ENCODE measurements around the gene PFDN6. TPM values are rescaled to one million over a fixed set of nuclear protein-coding genes. Genes with fewer than 3 reads are reported as not detected.

The PFDN6 gene
- total and polyA plus RNA-seq, 2 of the 13 experiments (the other 11 are each of a cell fraction or from before 2014, with no cell fraction given), result 75.5 to 87.0 TPM

DNA sequence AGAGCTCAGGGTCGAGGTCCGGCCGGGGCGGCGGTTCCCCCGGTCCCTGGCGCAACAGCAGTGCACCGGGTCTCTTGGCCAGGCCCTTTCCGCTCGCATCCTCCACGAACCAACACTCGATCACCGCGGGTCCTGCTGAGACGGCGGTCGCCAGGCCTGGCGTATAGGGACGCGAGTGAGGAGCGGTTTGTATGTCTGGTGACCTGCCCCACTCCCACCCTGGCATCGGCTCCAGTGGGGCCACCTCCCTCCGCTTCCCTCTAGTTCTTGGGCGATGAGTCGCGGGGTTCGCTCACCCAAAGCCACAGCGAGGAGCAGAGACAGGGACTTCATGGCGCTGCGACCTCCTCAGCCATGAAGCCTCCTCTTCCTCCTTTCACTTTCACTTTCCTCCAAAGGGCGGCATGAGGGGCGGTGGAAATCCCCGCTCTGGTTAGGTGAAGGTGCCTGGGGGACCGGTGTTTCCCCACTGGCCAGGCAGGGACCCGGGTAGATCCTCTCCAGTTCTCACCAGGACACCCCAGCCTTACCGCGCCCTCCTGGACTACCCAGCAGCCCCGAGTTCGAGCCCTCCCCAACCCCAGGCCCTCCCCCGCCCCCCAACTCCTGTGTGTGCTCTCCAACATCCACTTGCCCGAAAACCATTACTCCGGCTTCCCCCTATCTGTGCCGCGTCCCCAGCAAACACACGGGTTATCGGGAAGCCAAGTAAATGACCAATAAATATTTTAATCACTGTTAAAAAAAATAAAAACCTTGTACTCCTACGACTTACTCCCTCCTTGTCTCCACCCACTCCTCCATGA lies 24.5 kb downstream of the PFDN6 start, which contains the start of gene TAPBP (continued):
- TF ChIP-seq ZNF609 (CRISPR knock-in tag; IDR thresholded peaks at IDR 0.05; ENCODE audit: borderline replicate concordance) (peak; percentile 55; the same call in 1 of the 2 replicates), ZFP91 (CRISPR knock-in tag; IDR thresholded peaks at IDR 0.05; ENCODE audit: borderline replicate concordance) (peak; percentile 84; the same call in 1 of the 2 replicates), ZBTB4 (CRISPR knock-in tag; IDR thresholded peaks at IDR 0.05; ENCODE audit: borderline replicate concordance) (0 out of 2 replicates have a peak, but pooled peaks have one; percentile 29), ZNF691 (CRISPR knock-in tag; IDR thresholded peaks at IDR 0.05; ENCODE audit: borderline replicate concordance, low read depth) (peak; percentile 30; the same call in 1 of the 2 replicates), ZNF292 (CRISPR knock-in tag; IDR thresholded peaks at IDR 0.05; ENCODE audit: borderline replicate concordance, low read depth) (0 out of 2 replicates have a peak, but pooled peaks have one; percentile 33), HES4 (CRISPR knock-in tag; IDR thresholded peaks at IDR 0.05; ENCODE audit: borderline replicate concordance) (0 out of 2 replicates have a peak, but pooled peaks have one; percentile 59), TERF1 (CRISPR knock-in tag; IDR thresholded peaks at IDR 0.05) (no peak; the same call in 1 of the 2 replicates), TAF1 (CRISPR knock-in tag; IDR thresholded peaks at IDR 0.05) (peak; percentile 70)
- TF ChIP-seq, protein P1, sequence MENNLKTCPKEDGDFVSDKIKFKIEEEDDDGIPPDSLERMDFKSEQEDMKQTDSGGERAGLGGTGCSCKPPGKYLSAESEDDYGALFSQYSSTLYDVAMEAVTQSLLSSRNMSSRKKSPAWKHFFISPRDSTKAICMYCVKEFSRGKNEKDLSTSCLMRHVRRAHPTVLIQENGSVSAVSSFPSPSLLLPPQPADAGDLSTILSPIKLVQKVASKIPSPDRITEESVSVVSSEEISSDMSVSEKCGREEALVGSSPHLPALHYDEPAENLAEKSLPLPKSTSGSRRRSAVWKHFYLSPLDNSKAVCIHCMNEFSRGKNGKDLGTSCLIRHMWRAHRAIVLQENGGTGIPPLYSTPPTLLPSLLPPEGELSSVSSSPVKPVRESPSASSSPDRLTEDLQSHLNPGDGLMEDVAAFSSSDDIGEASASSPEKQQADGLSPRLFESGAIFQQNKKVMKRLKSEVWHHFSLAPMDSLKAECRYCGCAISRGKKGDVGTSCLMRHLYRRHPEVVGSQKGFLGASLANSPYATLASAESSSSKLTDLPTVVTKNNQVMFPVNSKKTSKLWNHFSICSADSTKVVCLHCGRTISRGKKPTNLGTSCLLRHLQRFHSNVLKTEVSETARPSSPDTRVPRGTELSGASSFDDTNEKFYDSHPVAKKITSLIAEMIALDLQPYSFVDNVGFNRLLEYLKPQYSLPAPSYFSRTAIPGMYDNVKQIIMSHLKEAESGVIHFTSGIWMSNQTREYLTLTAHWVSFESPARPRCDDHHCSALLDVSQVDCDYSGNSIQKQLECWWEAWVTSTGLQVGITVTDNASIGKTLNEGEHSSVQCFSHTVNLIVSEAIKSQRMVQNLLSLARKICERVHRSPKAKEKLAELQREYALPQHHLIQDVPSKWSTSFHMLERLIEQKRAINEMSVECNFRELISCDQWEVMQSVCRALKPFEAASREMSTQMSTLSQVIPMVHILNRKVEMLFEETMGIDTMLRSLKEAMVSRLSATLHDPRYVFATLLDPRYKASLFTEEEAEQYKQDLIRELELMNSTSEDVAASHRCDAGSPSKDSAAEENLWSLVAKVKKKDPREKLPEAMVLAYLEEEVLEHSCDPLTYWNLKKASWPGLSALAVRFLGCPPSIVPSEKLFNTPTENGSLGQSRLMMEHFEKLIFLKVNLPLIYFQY (CRISPR knock-in tag; IDR thresholded peaks at IDR 0.05; ENCODE audit: borderline replicate concordance), result no peak
